ENCODE measurements around the gene SLC12A5. TPM values are rescaled to one million over a fixed set of nuclear protein-coding genes. Genes with fewer than 3 reads are reported as not detected.

SLC12A5 gene
- total and polyA plus RNA-seq, 2 of the 4 experiments (the other 2 are of a cell fraction): 2.2 TPM; not detected in 1

GRCh38 chr20:46056027-46056833 is 27.2 kb downstream of the SLC12A5 start:
- dilution Hi-C loops (cut with HindIII; ENCODE audit: low sequenced_read_pairs, unreplicated experiment): no loop called here

More at GRCh38 chr20:46056027-46056833, 27.2 kb downstream of the SLC12A5 start:
- BruUV-seq (replicated peaks): no TSS peak
- Histone ChIP-seq H3K14ac (replicated peaks; ENCODE audit: low read depth, low read length) (no peak overlapping the region), H3K4me2 (ENCODE audit: low read depth, low read length) (no peak overlapping the region), H4K5ac (ENCODE audit: low read depth, low read length) (no peak overlapping the region), H3K9me3 (ENCODE audit: control insufficient read depth, insufficient read depth, low read length) (no peaks in the 10 kb centered on the region), H4K20me1 (ENCODE audit: insufficient read depth, low read length) (peaks cover 22% of the 10 kb centered on the region), H3K23ac (ENCODE audit: low read depth, low read length) (no peak overlapping the region), H2BK20ac (ENCODE audit: low read depth, low read length) (no peak overlapping the region), H2AFZ (replicated peaks; ENCODE audit: low read length, poor library complexity) (no peak overlapping the region), H3K4ac (ENCODE audit: low read depth, low read length) (no peak overlapping the region), H3K36me3 (ENCODE audit: control insufficient read depth, insufficient read depth, low read length) (peaks cover 3% of the 10 kb centered on the region; the same call in 1 of the 2 replicates), H2BK120ac (ENCODE audit: low read depth, low read length) (no peak overlapping the region), H3K9me1 (ENCODE audit: insufficient read depth, low read length) (no peaks in the 10 kb centered on the region; the same call in 1 of the 2 replicates), H2AK5ac (ENCODE audit: low read depth, low read length) (no peak overlapping the region), H3K18ac (ENCODE audit: low read depth, low read length) (no peak overlapping the region), H3K27me3 (ENCODE audit: control insufficient read depth, insufficient read depth, low read length) (peaks cover 8% of the 10 kb centered on the region; the same call in 1 of the 2 replicates), H3K4me1 (ENCODE audit: control insufficient read depth, insufficient read depth, low read length) (no peaks in the 10 kb centered on the region; the same call in 1 of the 2 replicates), H3K9ac (ENCODE audit: low read depth, low read length) (no peak overlapping the region), H3K4me3 (ENCODE audit: insufficient read depth, low read depth, low read length) (no peak overlapping the region), H2AK9ac (replicated peaks; ENCODE audit: low read depth, low read length, poor library complexity) (no peak overlapping the region), H3K79me1 (ENCODE audit: low read depth in 1 of 2, low read length in 2 of 2) (peaks cover 0 to 4% of the 10 kb centered on the region in 2 experiments; a peak in 1 of 4 replicates), H3K27ac (ENCODE audit: insufficient read depth, low read length) (no peak overlapping the region), H2BK15ac (ENCODE audit: low read depth, low read length) (no peak overlapping the region), H3K56ac (ENCODE audit: extremely low read depth, insufficient read depth, low read length) (no peak overlapping the region), H2BK5ac (ENCODE audit: low read depth, low read length, poor library complexity, severe bottlenecking) (no peak overlapping the region), H4K91ac (ENCODE audit: insufficient read depth, low read depth, low read length) (no peak overlapping the region), H4K8ac (ENCODE audit: low read depth in 2 of 2, low read length in 2 of 2) (no peak overlapping the region)
- in situ Hi-C loops (cut with MboI; ENCODE audit: low sequenced_read_pairs): no loop called here
- ChIA-PET CTCF (no interaction called here), POLR2A (ENCODE audit: unreplicated experiment) (no interaction called here)
- WGBS, 2 experiments (ENCODE audit: extremely low coverage in 2 of 2, insufficient read length in 1 of 2): 80% methylated on average over 1 of the region's 15 CpGs; no CpG with 5 or more reads in 1 of the 2 experiments
- DNase-seq (no peak), ATAC-seq (ENCODE audit: low read depth) (no peak)
- intact Hi-C loops (cut with micrococcal nuclease): loop anchor here (5.0 kb wide), 1 partner anchor 34 kb away; no protein-coding TSS in a partner anchor
- no peak for TF ChIP-seq CEBPB (IDR thresholded peaks at IDR 0.05; ENCODE audit: low read depth, low read length)
- TF ChIP-seq POLR2A (IDR thresholded peaks at IDR 0.05; ENCODE audit: low read depth, low read length): no peak
- no peak for TF ChIP-seq NFE2L2 (IDR thresholded peaks at IDR 0.05; ENCODE audit: low read depth, low read length)
- no peak for TF ChIP-seq CTCF (conservative IDR thresholded peaks at IDR 0.05; ENCODE audit: low read depth, low read length)
- TF ChIP-seq MAFK (IDR thresholded peaks at IDR 0.05; ENCODE audit: low read depth, low read length): no peak
- no peak for TF ChIP-seq RFX5 (IDR thresholded peaks at IDR 0.05; ENCODE audit: low read depth, low read length)
- no peak for TF ChIP-seq ELK1 (IDR thresholded peaks at IDR 0.05; ENCODE audit: borderline replicate concordance, low read depth, low read length)
- TF ChIP-seq BHLHE40 (IDR thresholded peaks at IDR 0.05; ENCODE audit: low read depth, low read length): no peak
- TF ChIP-seq USF2 (IDR thresholded peaks at IDR 0.05; ENCODE audit: low read depth, low read length): no peak
- TF ChIP-seq SMC3 (IDR thresholded peaks at IDR 0.05; ENCODE audit: low read depth, low read length): no peak
- TF ChIP-seq RAD21 (IDR thresholded peaks at IDR 0.05; ENCODE audit: low read length): no peak
- TF ChIP-seq CHD1 (IDR thresholded peaks at IDR 0.05; ENCODE audit: low read depth, low read length): no peak
- TF ChIP-seq MAZ (IDR thresholded peaks at IDR 0.05; ENCODE audit: borderline replicate concordance, low read depth, low read length): no peak
- TF ChIP-seq MXI1 (IDR thresholded peaks at IDR 0.05; ENCODE audit: borderline replicate concordance, low read depth, low read length): no peak
